Spleen (tissue), 7 donors: ENCODE measurements around the gene USP28.

Experiments used
- CTCF ChIP-seq, 11 experiments: fragments of 200-600 bp in 7 of 11; fragments of 450-650 bp in 4 of 11; sonication (generic) in 4 of 11; IDR thresholded peaks in 8 of 11; conservative IDR thresholded peaks in 3 of 11; 1 replicate in 7 of 11; 2 replicates in 4 of 11; pipeline versions ENCODE4 v1.4.0 to v1.8.0; 2016 to 2021; ENCODE audit warnings: antibody characterized with exemption in 11 of 11, inconsistent platforms in 4 of 11, mild to moderate bottlenecking in 1 of 11
- POLR2A ChIP-seq, 3 donors: fragments of 450-650 bp; IDR thresholded peaks; one replicate each; pipeline ENCODE4 v1.5.1; 2017; ENCODE audit warnings: antibody characterized with exemption in 3 of 3, mild to moderate bottlenecking in 1 of 3
- donor health status: DM: no; HTN: no; CAD: no; lungs with moderate emphysema.
- donor health status: DM: no; HTN: no; CAD: no.
- donor health status: DM: no; HTN: no; CAD: no.

GRCh38 chr11:113907152-113907551, 31.8 kb upstream of the USP28 start:
- no peak for TF ChIP-seq CTCF (IDR thresholded peaks at IDR 0.05 in 8 of 11, conservative IDR thresholded peaks at IDR 0.05 in 3 of 11)
- TF ChIP-seq POLR2A (IDR thresholded peaks at IDR 0.05) = no peak
